Esophagus squamous epithelium (tissue), 4 donors: ENCODE data around the gene PHYKPL.

ENCODE experiments used
- POLR2A ChIP-seq, 4 donors: fragments of 450-650 bp; IDR thresholded peaks; one replicate each; pipeline ENCODE4 v1.6.1; 2017; ENCODE audit warnings: antibody characterized with exemption in 4 of 4, mild to moderate bottlenecking in 4 of 4, moderate library complexity in 3 of 4
- TF ChIP-seq, protein P1 (sequence below), 6 experiments: fragments of 450-650 bp in 4 of 6; fragments of 200-600 bp in 2 of 6; sonication (generic) in 2 of 6; IDR thresholded peaks; one replicate each; pipeline ENCODE4 v1.5.1; 2016 to 2019; ENCODE audit warnings: antibody characterized with exemption in 6 of 6, mild to moderate bottlenecking in 4 of 6, moderate library complexity in 4 of 6

DNA sequence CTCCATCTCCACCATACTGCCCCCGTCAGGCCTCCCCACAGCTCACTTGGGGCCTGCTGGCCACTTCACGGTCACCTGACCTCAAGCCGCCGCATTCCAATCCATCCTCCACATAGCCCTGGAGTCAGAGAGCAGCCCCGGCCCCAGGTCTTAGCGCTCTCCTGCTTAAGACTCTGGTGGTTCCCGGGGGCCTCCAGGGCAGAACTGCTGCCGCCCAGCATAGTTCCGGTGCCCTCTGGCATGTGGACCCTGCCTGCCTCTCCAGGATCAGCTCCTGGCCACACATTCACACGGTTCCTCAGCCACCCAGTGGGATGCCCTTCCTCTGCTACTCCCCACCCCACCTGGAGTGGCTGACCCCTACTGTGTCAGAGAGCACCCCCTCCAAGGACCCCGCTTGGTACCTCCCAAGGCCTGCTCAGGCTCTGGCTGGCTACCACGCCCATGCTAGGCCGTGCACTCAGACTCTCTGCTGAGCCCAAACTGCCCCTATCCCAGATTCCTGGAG is 8.7 kb downstream of the PHYKPL start:
- TF ChIP-seq, protein P1, sequence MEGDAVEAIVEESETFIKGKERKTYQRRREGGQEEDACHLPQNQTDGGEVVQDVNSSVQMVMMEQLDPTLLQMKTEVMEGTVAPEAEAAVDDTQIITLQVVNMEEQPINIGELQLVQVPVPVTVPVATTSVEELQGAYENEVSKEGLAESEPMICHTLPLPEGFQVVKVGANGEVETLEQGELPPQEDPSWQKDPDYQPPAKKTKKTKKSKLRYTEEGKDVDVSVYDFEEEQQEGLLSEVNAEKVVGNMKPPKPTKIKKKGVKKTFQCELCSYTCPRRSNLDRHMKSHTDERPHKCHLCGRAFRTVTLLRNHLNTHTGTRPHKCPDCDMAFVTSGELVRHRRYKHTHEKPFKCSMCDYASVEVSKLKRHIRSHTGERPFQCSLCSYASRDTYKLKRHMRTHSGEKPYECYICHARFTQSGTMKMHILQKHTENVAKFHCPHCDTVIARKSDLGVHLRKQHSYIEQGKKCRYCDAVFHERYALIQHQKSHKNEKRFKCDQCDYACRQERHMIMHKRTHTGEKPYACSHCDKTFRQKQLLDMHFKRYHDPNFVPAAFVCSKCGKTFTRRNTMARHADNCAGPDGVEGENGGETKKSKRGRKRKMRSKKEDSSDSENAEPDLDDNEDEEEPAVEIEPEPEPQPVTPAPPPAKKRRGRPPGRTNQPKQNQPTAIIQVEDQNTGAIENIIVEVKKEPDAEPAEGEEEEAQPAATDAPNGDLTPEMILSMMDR (IDR thresholded peaks at IDR 0.05), result no peak
- no peak for TF ChIP-seq POLR2A (IDR thresholded peaks at IDR 0.05)
